ENCODE data around the gene TPMT. TPM values are rescaled to one million over a fixed set of nuclear protein-coding genes. Genes with fewer than 3 reads are reported as not detected.
"Not testable (repeated sequence)": the region's sequence is repeated elsewhere in the genome, so short reads cannot be mapped to it uniquely, and the experiment has no call there.

The TPMT gene
- 8.1 and 9.6 TPM in 2 replicates for total RNA-seq (2014; rRNA removed; shearing (Covaris generic))

GRCh38 chr6:18154507-18155149, at the start of gene TPMT:
Gene TPMT, minus strand, starts transcription at chr6:18155077. Its CDS starts 5,950 bp downstream, at chr6:18149127.
- Histone ChIP-seq H3K4me1 (no peaks in the 10 kb centered on the region), H3K27ac (peak within 1 kb of the TSS; percentile 44; the same call in 1 of the 2 replicates), H3K9me3 (replicated peaks) (no peaks in the 10 kb centered on the region), H3K4me3 (peak within 1 kb of the TSS; percentile 90), H3K27me3 (no peaks in the 10 kb centered on the region), H3K36me3 (no peaks in the 10 kb centered on the region)
- DNase-seq, result no peak

GRCh38 chr6:18203786-18204185, 48.9 kb upstream of the TPMT start:
- H3K27me3 ChIP-seq, result no peaks in the 10 kb centered on the region
- H3K4me3 ChIP-seq, result no peak overlapping the region
- no peaks in the 10 kb centered on the region for H3K4me1 ChIP-seq
- H3K27ac ChIP-seq, result no peak overlapping the region
- H3K9me3 ChIP-seq (replicated peaks), result no peaks in the 10 kb centered on the region
- no peak for DNase-seq
- no peaks in the 10 kb centered on the region for H3K36me3 ChIP-seq

- no peak for DNase-seq
- H3K27ac ChIP-seq, result no peak overlapping the region
- no peak overlapping the region for H3K4me3 ChIP-seq
- no peaks in the 10 kb centered on the region for H3K36me3 ChIP-seq
- H3K4me1 ChIP-seq, result peaks cover 3% of the 10 kb centered on the region; the same call in 1 of the 2 replicates
- no peaks in the 10 kb centered on the region for H3K9me3 ChIP-seq (replicated peaks)
- no peaks in the 10 kb centered on the region for H3K27me3 ChIP-seq
These were observed 37.1 kb upstream of the TPMT start for GRCh38 chr6:18192026-18192425.

- Histone ChIP-seq H3K27me3 (no peaks in the 10 kb centered on the region), H3K4me1 (no peaks in the 10 kb centered on the region), H3K9me3 (replicated peaks) (no peaks in the 10 kb centered on the region), H3K4me3 (no peak overlapping the region), H3K27ac (no peak overlapping the region), H3K36me3 (no peaks in the 10 kb centered on the region)
- DNase-seq, result no peak
These were observed 34.3 kb upstream of the TPMT start for GRCh38 chr6:18189196-18189595.

GRCh38 chr6:18187701-18188100, 32.8 kb upstream of the TPMT start:
- no peak for DNase-seq
- Histone ChIP-seq H3K4me1 (no peaks in the 10 kb centered on the region), H3K4me3 (no peak overlapping the region), H3K27me3 (no peaks in the 10 kb centered on the region), H3K36me3 (no peaks in the 10 kb centered on the region), H3K27ac (no peak overlapping the region), H3K9me3 (replicated peaks) (no peaks in the 10 kb centered on the region)

- no peaks in the 10 kb centered on the region for H3K4me1 ChIP-seq
- H3K4me3 ChIP-seq, result no peak overlapping the region
- no peak overlapping the region for H3K27ac ChIP-seq
- no peaks in the 10 kb centered on the region for H3K27me3 ChIP-seq
- no peak for DNase-seq
- no peaks in the 10 kb centered on the region for H3K9me3 ChIP-seq (replicated peaks)
- H3K36me3 ChIP-seq, result no peaks in the 10 kb centered on the region
These were observed 31.8 kb upstream of the TPMT start for GRCh38 chr6:18186540-18187250.

GRCh38 chr6:18186033-18186432, 31.2 kb upstream of the TPMT start:
- Histone ChIP-seq H3K36me3 (no peaks in the 10 kb centered on the region), H3K4me1 (no peaks in the 10 kb centered on the region), H3K27me3 (no peaks in the 10 kb centered on the region), H3K27ac (no peak overlapping the region), H3K9me3 (replicated peaks) (no peaks in the 10 kb centered on the region), H3K4me3 (no peak overlapping the region)
- no peak for DNase-seq

- DNase-seq, result no peak
- no peaks in the 10 kb centered on the region for H3K27me3 ChIP-seq
These were observed 30.7 kb upstream of the TPMT start for GRCh38 chr6:18185624-18186023.

GRCh38 chr6:18183766-18184165, 28.9 kb upstream of the TPMT start:
- Histone ChIP-seq H3K9me3 (replicated peaks) (no peaks in the 10 kb centered on the region), H3K36me3 (no peaks in the 10 kb centered on the region), H3K27ac (no peak overlapping the region), H3K4me1 (no peaks in the 10 kb centered on the region), H3K4me3 (no peak overlapping the region), H3K27me3 (no peaks in the 10 kb centered on the region)
- DNase-seq, result no peak

More at GRCh38 chr6:18185624-18186023, 30.7 kb upstream of the TPMT start:
- no peaks in the 10 kb centered on the region for H3K9me3 ChIP-seq (replicated peaks)
- no peak overlapping the region for H3K27ac ChIP-seq
- H3K4me3 ChIP-seq, result no peak overlapping the region
- H3K4me1 ChIP-seq, result no peaks in the 10 kb centered on the region
- no peaks in the 10 kb centered on the region for H3K36me3 ChIP-seq

GRCh38 chr6:18182568-18182967, 27.7 kb upstream of the TPMT start:
- H3K9me3 ChIP-seq (replicated peaks), result no peaks in the 10 kb centered on the region
- no peaks in the 10 kb centered on the region for H3K27me3 ChIP-seq
- H3K27ac ChIP-seq, result no peak overlapping the region
- no peaks in the 10 kb centered on the region for H3K4me1 ChIP-seq
- no peaks in the 10 kb centered on the region for H3K36me3 ChIP-seq
- H3K4me3 ChIP-seq, result no peak overlapping the region
- DNase-seq, result no peak

- Histone ChIP-seq H3K36me3 (no peaks in the 10 kb centered on the region), H3K27me3 (no peaks in the 10 kb centered on the region), H3K4me1 (no peaks in the 10 kb centered on the region), H3K27ac (no peak overlapping the region), H3K4me3 (no peak overlapping the region), H3K9me3 (replicated peaks) (no peaks in the 10 kb centered on the region)
- DNase-seq, result no peak
These were observed 25.0 kb upstream of the TPMT start for GRCh38 chr6:18179770-18180356.

- H3K27ac ChIP-seq, result no peak overlapping the region
- H3K36me3 ChIP-seq, result no peaks in the 10 kb centered on the region
- no peak for DNase-seq
These were observed 24.2 kb upstream of the TPMT start for GRCh38 chr6:18178960-18179615.

GRCh38 chr6:18177286-18177965, 22.5 kb upstream of the TPMT start:
- no peak overlapping the region for H3K4me3 ChIP-seq
- H3K36me3 ChIP-seq, result no peaks in the 10 kb centered on the region
- H3K9me3 ChIP-seq (replicated peaks), result no peaks in the 10 kb centered on the region
- no peaks in the 10 kb centered on the region for H3K4me1 ChIP-seq
- no peak overlapping the region for H3K27ac ChIP-seq
- H3K27me3 ChIP-seq, result no peaks in the 10 kb centered on the region
- no peak for DNase-seq

More at GRCh38 chr6:18178960-18179615, 24.2 kb upstream of the TPMT start:
- no peaks in the 10 kb centered on the region for H3K4me1 ChIP-seq
- no peaks in the 10 kb centered on the region for H3K9me3 ChIP-seq (replicated peaks)
- H3K4me3 ChIP-seq, result no peak overlapping the region
- no peaks in the 10 kb centered on the region for H3K27me3 ChIP-seq

GRCh38 chr6:18176198-18176597, 21.3 kb upstream of the TPMT start:
- not testable (repeated sequence) for H3K9me3 ChIP-seq (replicated peaks); H3K27me3 ChIP-seq; DNase-seq; H3K27ac ChIP-seq; H3K4me3 ChIP-seq; H3K36me3 ChIP-seq; H3K4me1 ChIP-seq
